ENCODE data around the gene LSR.
"Not testable (repeated sequence)": the region's sequence is repeated elsewhere in the genome, so short reads cannot be mapped to it uniquely, and the experiment has no call there.

The LSR gene

DNA sequence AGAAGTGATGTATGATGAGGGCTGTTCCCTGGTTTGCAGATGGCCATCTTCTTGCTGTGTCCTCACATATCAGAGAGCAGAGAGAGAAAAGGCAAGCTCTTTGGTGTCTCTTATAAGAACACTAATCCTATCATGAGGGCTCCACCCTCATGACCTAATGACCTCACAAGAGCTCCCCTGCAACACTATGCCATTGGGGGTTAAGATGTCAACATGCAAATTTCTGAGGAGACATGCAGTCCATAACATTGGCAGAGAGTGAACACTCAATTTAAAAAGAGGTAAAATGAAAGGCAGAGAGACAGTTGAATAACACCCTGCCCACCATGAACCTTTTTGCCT, 31.2 kb upstream of the LSR start:
- ChIA-PET POLR2A (no interaction called here), CTCF (no interaction called here)
- DNase-seq (ENCODE audit: low read depth, low spot score) = no peak
- no peak overlapping the region for H3K4me3 ChIP-seq (ENCODE audit: low read depth, low read length)
- TF ChIP-seq, protein P1, sequence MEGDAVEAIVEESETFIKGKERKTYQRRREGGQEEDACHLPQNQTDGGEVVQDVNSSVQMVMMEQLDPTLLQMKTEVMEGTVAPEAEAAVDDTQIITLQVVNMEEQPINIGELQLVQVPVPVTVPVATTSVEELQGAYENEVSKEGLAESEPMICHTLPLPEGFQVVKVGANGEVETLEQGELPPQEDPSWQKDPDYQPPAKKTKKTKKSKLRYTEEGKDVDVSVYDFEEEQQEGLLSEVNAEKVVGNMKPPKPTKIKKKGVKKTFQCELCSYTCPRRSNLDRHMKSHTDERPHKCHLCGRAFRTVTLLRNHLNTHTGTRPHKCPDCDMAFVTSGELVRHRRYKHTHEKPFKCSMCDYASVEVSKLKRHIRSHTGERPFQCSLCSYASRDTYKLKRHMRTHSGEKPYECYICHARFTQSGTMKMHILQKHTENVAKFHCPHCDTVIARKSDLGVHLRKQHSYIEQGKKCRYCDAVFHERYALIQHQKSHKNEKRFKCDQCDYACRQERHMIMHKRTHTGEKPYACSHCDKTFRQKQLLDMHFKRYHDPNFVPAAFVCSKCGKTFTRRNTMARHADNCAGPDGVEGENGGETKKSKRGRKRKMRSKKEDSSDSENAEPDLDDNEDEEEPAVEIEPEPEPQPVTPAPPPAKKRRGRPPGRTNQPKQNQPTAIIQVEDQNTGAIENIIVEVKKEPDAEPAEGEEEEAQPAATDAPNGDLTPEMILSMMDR (IDR thresholded peaks at IDR 0.05; ENCODE audit: insufficient read depth, low read length, missing control alignments) = no peak

- DNase-seq (ENCODE audit: low read depth, low spot score) = no peak
- CTCF ChIA-PET = no interaction called here
- POLR2A ChIA-PET = no interaction called here
- H3K4me3 ChIP-seq (ENCODE audit: low read depth, low read length) = no peak overlapping the region
- TF ChIP-seq, protein P1 (IDR thresholded peaks at IDR 0.05; ENCODE audit: insufficient read depth, low read length, missing control alignments) = no peak
These were observed 29.8 kb upstream of the LSR start for GRCh38 chr19:35219008-35219407.

GRCh38 chr19:35220315-35220921, 28.4 kb upstream of the LSR start:
- TF ChIP-seq, protein P1 (IDR thresholded peaks at IDR 0.05; ENCODE audit: insufficient read depth, low read length, missing control alignments) = no peak
- DNase-seq (ENCODE audit: low read depth, low spot score) = no peak
- no peak overlapping the region for H3K4me3 ChIP-seq (ENCODE audit: low read depth, low read length)
- ChIA-PET POLR2A (no interaction called here), CTCF (no interaction called here)

GRCh38 chr19:35220973-35221590, 27.7 kb upstream of the LSR start:
- CTCF ChIA-PET; POLR2A ChIA-PET; DNase-seq (ENCODE audit: low read depth, low spot score); H3K4me3 ChIP-seq (ENCODE audit: low read depth, low read length): not testable (repeated sequence)

GRCh38 chr19:35222373-35223015, 26.3 kb upstream of the LSR start:
- H3K4me3 ChIP-seq (ENCODE audit: low read depth, low read length) = no peak overlapping the region
- TF ChIP-seq, protein P1 (IDR thresholded peaks at IDR 0.05; ENCODE audit: insufficient read depth, low read length, missing control alignments) = no peak
- ChIA-PET POLR2A (no interaction called here), CTCF (no interaction called here)
- DNase-seq (ENCODE audit: low read depth, low spot score) = no peak

GRCh38 chr19:35223084-35223790, 25.6 kb upstream of the LSR start:
- POLR2A ChIA-PET = no interaction called here
- CTCF ChIA-PET = no interaction called here
- no peak for DNase-seq (ENCODE audit: low read depth, low spot score)
- no peak overlapping the region for H3K4me3 ChIP-seq (ENCODE audit: low read depth, low read length)
- TF ChIP-seq, protein P1 (IDR thresholded peaks at IDR 0.05; ENCODE audit: insufficient read depth, low read length, missing control alignments) = no peak
